HepG2 (cell line): ENCODE data around the gene SLC29A1. TPM values are rescaled to one million over a fixed set of nuclear protein-coding genes. Genes with fewer than 3 reads are reported as not detected.

Source experiments
- ATAC-seq: fragments of 200-7000 bp; cut with Tn5 transposase; 3 replicates; pipeline ENCODE4 v1.9.1; 2020; ENCODE audit warnings: mild to moderate bottlenecking, moderate library complexity
- BruUV-seq: library from RNA; stranded (reverse); fragments of 400-500 nt; replicated peaks from 2 replicates; lab custom pipeline; 2021; lab: Mats Ljungman, UMichigan
- CTCF ChIA-PET: fragments of 300-600 bp; formaldehyde crosslinking; extraction: SDS; loops from one replicate; lab custom pipeline; 2021; ENCODE audit warnings: low total read pairs, inconsistent platforms, low intra/inter-chr PET ratio; lab: Yijun Ruan, JAX
- POLR2A ChIA-PET: fragments of 350-600 bp; sonication (Branson Sonifier 250); formaldehyde crosslinking; loops from one replicate; lab custom pipeline; 2020; ENCODE audit warnings: antibody characterized with exemption, inconsistent platforms; lab: Yijun Ruan, JAX
- DNase-seq: peaks from one replicate; pipeline ENCODE4 v3.0.0-alpha.2; 2015; ENCODE audit warnings: low spot score
- FAIRE-seq: peaks from 3 replicates; lab custom pipeline; 2011; peaks lifted over from hg19 to GRCh38; lab: Jason Lieb, UNC
- H2AFZ ChIP-seq: one replicate; pipeline ENCODE4 v1.6.1; 2011; ENCODE audit warnings: low read length, inconsistent platforms
- H3K27ac ChIP-seq: fragments of 300-600 bp; 3 replicates; pipeline ENCODE4 v1.8.0; 2011; ENCODE audit warnings: mixed run types, mild to moderate bottlenecking, mixed read lengths, low read length, inconsistent platforms; ENCODE audit not compliant: insufficient read depth; ENCODE audit errors: extremely low read length
- H3K27me3 ChIP-seq, 2 experiments: fragments of 200-600 bp in 1 of 2; 2 replicates in 1 of 2; 3 replicates in 1 of 2; pipeline versions ENCODE4 v1.6.0 to v1.8.0; 2011; ENCODE audit warnings: low read length in 2 of 2, mild to moderate bottlenecking in 2 of 2, moderate library complexity in 2 of 2, inconsistent platforms in 1 of 2; ENCODE audit not compliant: insufficient read depth in 2 of 2, control insufficient read depth in 1 of 2
- H3K36me3 ChIP-seq, 2 experiments: fragments of 200-600 bp in 1 of 2; replicated peaks in 1 of 2; 2 replicates in 1 of 2; 3 replicates in 1 of 2; pipeline versions ENCODE4 v1.5.1 to v1.8.0; 2011; ENCODE audit warnings: low read length in 2 of 2, inconsistent platforms in 1 of 2; ENCODE audit not compliant: insufficient read depth in 2 of 2, control insufficient read depth in 1 of 2
- H3K4me1 ChIP-seq: 2 replicates; pipeline ENCODE4 v1.5.1; 2012; ENCODE audit warnings: low read length, inconsistent platforms; ENCODE audit not compliant: insufficient read depth
- H3K4me2 ChIP-seq: 2 replicates; pipeline ENCODE4 v1.6.0; 2011; ENCODE audit warnings: low read depth, low read length, inconsistent platforms
- H3K4me3 ChIP-seq, 3 experiments: fragments of 200-600 bp in 1 of 3; sonication (generic), shearing (Covaris generic) in 1 of 3; replicated peaks in 1 of 3; 2 replicates each; pipeline ENCODE4 v1.5.1; 2011 to 2016; ENCODE audit warnings: low read length in 3 of 3, inconsistent platforms in 2 of 3, low read depth in 2 of 3, mild to moderate bottlenecking in 2 of 3, control low read depth in 1 of 3, mixed read lengths in 1 of 3; ENCODE audit not compliant: insufficient read depth in 1 of 3
- H3K79me2 ChIP-seq: one replicate; pipeline ENCODE4 v1.6.1; 2011; ENCODE audit warnings: low read length, inconsistent platforms; ENCODE audit not compliant: insufficient read depth
- H3K9ac ChIP-seq: 2 replicates; pipeline ENCODE4 v1.6.0; 2011; ENCODE audit warnings: mild to moderate bottlenecking, low read depth, low read length, inconsistent platforms; ENCODE audit not compliant: insufficient read depth
- H3K9me3 ChIP-seq: 2 replicates; pipeline ENCODE4 v1.5.1; 2012; ENCODE audit warnings: mild to moderate bottlenecking, low read length
- H4K20me1 ChIP-seq: 2 replicates; pipeline ENCODE4 v1.6.0; 2011; ENCODE audit warnings: inconsistent platforms, mild to moderate bottlenecking, low read length, moderate library complexity; ENCODE audit not compliant: insufficient read depth
- ATF1 ChIP-seq: IDR thresholded peaks from 2 replicates; pipeline ENCODE4 v1.6.1; 2016; ENCODE audit warnings: mild to moderate bottlenecking, control low read depth
- GATA4 ChIP-seq: sonication (generic); IDR thresholded peaks from 2 replicates; pipeline ENCODE4 v1.6.1; 2016; ENCODE audit warnings: antibody characterized with exemption, low read depth, borderline replicate concordance
- HDAC1 ChIP-seq: sonication (generic); formaldehyde crosslinking; IDR thresholded peaks from 2 replicates; pipeline ENCODE4 v1.5.1; 2020; ENCODE audit warnings: mild to moderate bottlenecking, missing genetic modification reagents
- KIAA2018 ChIP-seq: sonication (generic); formaldehyde crosslinking; IDR thresholded peaks from 2 replicates; pipeline ENCODE4 v1.5.0; 2020; ENCODE audit warnings: mild to moderate bottlenecking, missing genetic modification reagents, borderline replicate concordance
- MTA1 ChIP-seq: sonication (generic); formaldehyde crosslinking; IDR thresholded peaks from 2 replicates; pipeline ENCODE4 v1.4.0; 2020; ENCODE audit warnings: missing genetic modification reagents, mild to moderate bottlenecking, borderline replicate concordance
- MTF2 ChIP-seq: sonication (generic); formaldehyde crosslinking; IDR thresholded peaks from 2 replicates; pipeline ENCODE4 v1.5.0; 2020; ENCODE audit warnings: missing genetic modification reagents, borderline replicate concordance
- MXD1 ChIP-seq: sonication (generic); formaldehyde crosslinking; IDR thresholded peaks from 2 replicates; pipeline ENCODE4 v1.4.0; 2020; ENCODE audit warnings: mild to moderate bottlenecking, missing genetic modification reagents
- MXD4 ChIP-seq: IDR thresholded peaks from 2 replicates; pipeline ENCODE4 v1.6.1; 2016; ENCODE audit warnings: mild to moderate bottlenecking, missing biosample characterization, missing genetic modification reagents
- NFIB ChIP-seq: sonication (generic); formaldehyde crosslinking; IDR thresholded peaks from 2 replicates; pipeline ENCODE4 v1.9.0; 2021; ENCODE audit warnings: missing genetic modification reagents, mild to moderate bottlenecking, borderline replicate concordance
- STAT5B ChIP-seq: sonication (generic); formaldehyde crosslinking; IDR thresholded peaks from 2 replicates; pipeline ENCODE4 v1.4.0; 2020; ENCODE audit warnings: missing genetic modification reagents
- TRAFD1 ChIP-seq: sonication (generic); formaldehyde crosslinking; IDR thresholded peaks from 2 replicates; pipeline ENCODE4 v1.5.1; 2020; ENCODE audit warnings: missing genetic modification reagents, mild to moderate bottlenecking, borderline replicate concordance
- ZNF3 ChIP-seq: IDR thresholded peaks from 2 replicates; pipeline ENCODE4 v1.7.0; 2017; ENCODE audit warnings: inconsistent platforms
- ZNF354B ChIP-seq: sonication (generic); formaldehyde crosslinking; IDR thresholded peaks from 2 replicates; pipeline ENCODE4 v1.8.0; 2022; ENCODE audit warnings: mild to moderate bottlenecking, missing genetic modification reagents
- ZNF577 ChIP-seq: sonication (generic); formaldehyde crosslinking; IDR thresholded peaks from 2 replicates; pipeline ENCODE4 v1.4.0; 2020; ENCODE audit warnings: mild to moderate bottlenecking, low read depth, missing genetic modification reagents, borderline replicate concordance
- WGBS: methylation state at CpG from one replicate; pipeline ENCODE4 v1.1.6; 2017; ENCODE audit warnings: low lambda C conversion rate; 5-methylcytosine and 5-hydroxymethylcytosine counted together
- in situ Hi-C: cut with HindIII; loops from 2 replicates; pipeline ENCODE4 v1.10.0; 2017; ENCODE audit warnings: low pct_unique_long_range_greater_than_20kb; ENCODE audit not compliant: extremely low pct_ligation_motif_present
- intact Hi-C: fragments of 100-400 bp; cut with micrococcal nuclease; formaldehyde crosslinking; loops from one replicate; pipeline ENCODE4 v1.10.0; 2022; ENCODE audit not compliant: unreplicated experiment
- polyA plus RNA-seq, 8 experiments: library from polyadenylated mRNA; depleted of rRNA in 3 of 8; stranded (reverse) in 7 of 8; unstranded in 1 of 8; fragments of >200 nt; fragmentation: Illumina TruSeq in 4 of 8; extraction: Trizol in 4 of 8; gene quantifications; 2 replicates each; pipeline versions ENCODE4 v1.2.1 to v1.2.3, GENCODE V29; 2011 to 2016; ENCODE audit warnings: low read depth in 4 of 8, missing spikeins in 1 of 8, mixed read lengths in 1 of 8; ENCODE audit not compliant: insufficient read depth in 1 of 8
- total RNA-seq, 5 experiments: library from RNA; depleted of rRNA; stranded (reverse); fragments of >200 nt; fragmentation: Illumina TruSeq; extraction: Trizol; gene quantifications; 2 replicates each; pipeline ENCODE4 v1.2.3, GENCODE V29; 2016; ENCODE audit warnings: low read depth in 1 of 5

SLC29A1 gene
- total and polyA plus RNA-seq, 2 of the 13 experiments (the other 11 are each of a cell fraction or from before 2014, with no cell fraction given) = 43.2 to 106 TPM

- TF ChIP-seq HDAC1 (CRISPR knock-in tag) (peak; percentile 59; the same call in 1 of the 2 replicates), STAT5B (CRISPR knock-in tag) (no peak), NFIB (no peak), MXD1 (CRISPR knock-in tag) (no peak), ZNF3 (CRISPR knock-in tag) (peak; percentile 66; the same call in 1 of the 2 replicates), MTF2 (no peak), ZNF577 (CRISPR knock-in tag) (no peak), ZNF354B (no peak)
- TF ChIP-seq, all 625 proteins: peak for 70
These were observed 44.3 kb upstream of the SLC29A1 start (continued) for GRCh38 chr6:44179072-44179536.

GRCh38 chr6:44179648-44180047, 43.7 kb upstream of the SLC29A1 start:
- H4K20me1 ChIP-seq = no peaks in the 10 kb centered on the region
- no TSS peak for BruUV-seq
- 48% methylated on average over 7 of the region's 7 CpGs for WGBS
- intact Hi-C loops (no loop called here), in situ Hi-C loops (no loop called here)
- no peaks in the 10 kb centered on the region for H3K9me3 ChIP-seq
- FAIRE-seq = no peak
- ChIA-PET POLR2A (interaction anchor here (0.6 to 3.3 kb wide), 8 partner anchors 10 to 67 kb away, joined by 3 to 14 read pairs (median 4); partner anchors contain the start of gene HSP90AB1), CTCF (no interaction called here)
- H2AFZ ChIP-seq = no peak overlapping the region
- H3K36me3 ChIP-seq = no peaks in the 10 kb centered on the region
- no peak overlapping the region for H3K4me3 ChIP-seq
- no peak overlapping the region for H3K27ac ChIP-seq
- no peak overlapping the region for H3K9ac ChIP-seq
- H3K79me2 ChIP-seq = no peaks in the 10 kb centered on the region
- H3K27me3 ChIP-seq = peaks cover 0 to 14% of the 10 kb centered on the region in 2 experiments; a peak in 3 of 5 replicates
- DNase-seq = no peak
- H3K4me2 ChIP-seq = peak overlapping the region; percentile 25
- H3K4me1 ChIP-seq = peaks cover 60% of the 10 kb centered on the region
- peak; percentile 13; the same call in 2 of the 3 replicates for ATAC-seq
- no peak for TF ChIP-seq TRAFD1
- 0 out of 2 replicates have a peak, but pooled peaks have one; percentile 6 for TF ChIP-seq MTA1 (CRISPR knock-in tag)
- TF ChIP-seq KIAA2018 (CRISPR knock-in tag) = no peak
- TF ChIP-seq ATF1 (CRISPR knock-in tag) = no peak
- TF ChIP-seq MXD4 = no peak
- TF ChIP-seq GATA4 = no peak
